Vagina (tissue), 2 donors: Measurements from ENCODE around the gene ARVCF. TPM values are rescaled to one million over a fixed set of nuclear protein-coding genes. Genes with fewer than 3 reads are reported as not detected.

Source experiments
- DNase-seq, 2 donors: peaks; one replicate each; pipeline ENCODE4 v3.0.0-alpha.2; 2017; ENCODE audit errors: extremely low spot score in 2 of 2
- H3K27ac ChIP-seq: fragments of 200-600 bp; sonication (generic); one replicate; pipeline ENCODE4 v1.5.1; 2019
- H3K27me3 ChIP-seq: fragments of 200-600 bp; sonication (generic); one replicate; pipeline ENCODE4 v1.5.1; 2019
- H3K36me3 ChIP-seq, 2 donors: fragments of 200-600 bp; sonication (generic); one replicate each; pipeline ENCODE4 v1.5.1; 2017 to 2019
- H3K4me1 ChIP-seq: fragments of 200-600 bp; sonication (generic); one replicate; pipeline ENCODE4 v1.5.1; 2019
- H3K4me3 ChIP-seq, 2 donors: fragments of 200-600 bp; sonication (generic); 1 replicate in 1 of 2; 2 replicates in 1 of 2; pipeline ENCODE4 v1.5.1; 2016 to 2019
- H3K9me3 ChIP-seq: fragments of 200-600 bp; sonication (generic); one replicate; pipeline ENCODE4 v1.5.1; 2019
- CTCF ChIP-seq, 3 experiments: fragments of 450-650 bp in 2 of 3; fragments of 200-600 bp in 1 of 3; sonication (generic) in 1 of 3; IDR thresholded peaks; one replicate each; pipeline ENCODE4 v1.5.1; 2017 to 2019; ENCODE audit warnings: antibody characterized with exemption in 3 of 3, mild to moderate bottlenecking in 2 of 3, moderate library complexity in 2 of 3
- POLR2A ChIP-seq, 2 donors: fragments of 450-650 bp; IDR thresholded peaks; one replicate each; pipeline ENCODE4 v1.6.1; 2017; ENCODE audit warnings: antibody characterized with exemption in 2 of 2, mild to moderate bottlenecking in 2 of 2, moderate library complexity in 2 of 2
- POLR2AphosphoS5 ChIP-seq, 2 donors: sonication (generic); formaldehyde crosslinking; IDR thresholded peaks; one replicate each; pipeline ENCODE4 v1.9.0; 2017; ENCODE audit warnings: antibody characterized with exemption in 2 of 2, mild to moderate bottlenecking in 2 of 2, low read depth in 1 of 2; ENCODE audit not compliant: insufficient read depth in 1 of 2
- intact Hi-C: fragments of 100-400 bp; cut with DNase I; formaldehyde crosslinking; loops from one replicate; pipeline ENCODE4 v1.15.1; 2023
- total RNA-seq: library from RNA; depleted of rRNA; stranded (reverse); fragments of >200 nt; gene quantifications from one replicate; pipeline ENCODE4 v1.2.3, GENCODE V29; 2016

ARVCF gene
- total RNA-seq, 1 donor from 2014 or later, result 10.8 TPM

- no peak for DNase-seq
- Histone ChIP-seq H3K4me1 (peaks cover 25% of the 10 kb centered on the region), H3K27ac (no peak overlapping the region), H3K36me3 (no peaks in the 10 kb centered on the region), H3K9me3 (no peaks in the 10 kb centered on the region), H3K27me3 (no peaks in the 10 kb centered on the region), H3K4me3 (no peak overlapping the region)
- intact Hi-C loops, result loop anchor here (5.0 kb wide), 1 partner anchor 54 kb away; no protein-coding TSS in a partner anchor
- TF ChIP-seq POLR2AphosphoS5 (IDR thresholded peaks at IDR 0.05; ENCODE audit: insufficient read depth in 1 of 2, low read depth in 1 of 2) (no peak), POLR2A (IDR thresholded peaks at IDR 0.05) (no peak), CTCF (IDR thresholded peaks at IDR 0.05) (no peak)
Observed at GRCh38 chr22:20022978-20023613, 6.5 kb upstream of the ARVCF start.

- Histone ChIP-seq H3K9me3 (no peaks in the 10 kb centered on the region), H3K36me3 (no peaks in the 10 kb centered on the region), H3K27ac (peak overlapping the region; percentile 47), H3K27me3 (no peaks in the 10 kb centered on the region), H3K4me1 (peaks cover 26% of the 10 kb centered on the region), H3K4me3 (peak overlapping the region; percentile 85 to 94)
- DNase-seq, result no peak
- intact Hi-C loops, result loop anchor here (5.0 kb wide), 1 partner anchor 55 kb away; no protein-coding TSS in a partner anchor
- TF ChIP-seq POLR2A (IDR thresholded peaks at IDR 0.05) (no peak), POLR2AphosphoS5 (IDR thresholded peaks at IDR 0.05; ENCODE audit: insufficient read depth in 1 of 2, low read depth in 1 of 2) (no peak), CTCF (IDR thresholded peaks at IDR 0.05) (no peak)
Observed at GRCh38 chr22:20022231-20022977, 5.8 kb upstream of the ARVCF start.

- H3K27ac ChIP-seq, result peak overlapping the region; percentile 47
- intact Hi-C loops, result loop anchor here (5.0 kb wide), 1 partner anchor 56 kb away; no protein-coding TSS in a partner anchor
- no peaks in the 10 kb centered on the region for H3K9me3 ChIP-seq
- no peak for TF ChIP-seq POLR2AphosphoS5 (IDR thresholded peaks at IDR 0.05; ENCODE audit: insufficient read depth in 1 of 2, low read depth in 1 of 2)
- TF ChIP-seq CTCF (IDR thresholded peaks at IDR 0.05), result no peak
- TF ChIP-seq POLR2A (IDR thresholded peaks at IDR 0.05), result no peak
- H3K4me3 ChIP-seq, result peak overlapping the region; percentile 85 to 94
- H3K36me3 ChIP-seq, result no peaks in the 10 kb centered on the region
- peaks cover 32% of the 10 kb centered on the region for H3K4me1 ChIP-seq
- no peak for DNase-seq
- H3K27me3 ChIP-seq, result no peaks in the 10 kb centered on the region
Observed at GRCh38 chr22:20021196-20022181, 4.9 kb upstream of the ARVCF start.

- Histone ChIP-seq H3K27ac (peak within 1 kb of the TSS; percentile 47), H3K4me1 (peaks cover 32% of the 10 kb centered on the region), H3K27me3 (no peaks in the 10 kb centered on the region), H3K9me3 (no peaks in the 10 kb centered on the region), H3K36me3 (no peaks in the 10 kb centered on the region), H3K4me3 (peak within 1 kb of the TSS; percentile 85 to 94)
- no peak for DNase-seq
- intact Hi-C loops, result loop anchor here (5.0 kb wide), 1 partner anchor 57 kb away; no protein-coding TSS in a partner anchor
- no peak for TF ChIP-seq CTCF (IDR thresholded peaks at IDR 0.05)
- peak in 1 of 2 donors; percentile 42 for TF ChIP-seq POLR2AphosphoS5 (IDR thresholded peaks at IDR 0.05; ENCODE audit: insufficient read depth in 1 of 2, low read depth in 1 of 2)
- TF ChIP-seq POLR2A (IDR thresholded peaks at IDR 0.05), result peak in 1 of 2 donors; percentile 70
Observed at GRCh38 chr22:20020533-20021195, 4.0 kb upstream of the ARVCF start, which contains the start of gene TANGO2. TSS of gene TANGO2 (plus strand) at chr22:20021110. CDS start at chr22:20036799, 15,689 bp downstream.
